Suprapubic skin (tissue), 4 donors: ENCODE data around the gene TSHZ2. TPM values are rescaled to one million over a fixed set of nuclear protein-coding genes. Genes with fewer than 3 reads are reported as not detected.

Experiments
- DNase-seq, 2 donors: peaks; one replicate each; pipeline ENCODE4 v3.0.0-alpha.2; 2019; ENCODE audit warnings: low spot score in 2 of 2
- H3K27ac ChIP-seq: fragments of 200-600 bp; sonication (generic); one replicate; pipeline ENCODE4 v1.5.1; 2019
- H3K27me3 ChIP-seq: fragments of 200-600 bp; sonication (generic); one replicate; pipeline ENCODE4 v1.5.1; 2019
- H3K36me3 ChIP-seq: fragments of 200-600 bp; sonication (generic); one replicate; pipeline ENCODE4 v1.5.1; 2019
- H3K4me1 ChIP-seq: fragments of 200-600 bp; sonication (generic); one replicate; pipeline ENCODE4 v1.5.1; 2019
- H3K4me3 ChIP-seq: fragments of 200-600 bp; sonication (generic); one replicate; pipeline ENCODE4 v1.5.1; 2019; ENCODE audit warnings: mild to moderate bottlenecking
- H3K9me3 ChIP-seq: fragments of 200-600 bp; sonication (generic); one replicate; pipeline ENCODE4 v1.5.1; 2019
- EP300 ChIP-seq: sonication (generic); formaldehyde crosslinking; IDR thresholded peaks from one replicate; pipeline ENCODE4 v1.6.1; 2017; ENCODE audit warnings: antibody characterized with exemption
- POLR2A ChIP-seq, 2 donors: fragments of 450-650 bp; IDR thresholded peaks; one replicate each; pipeline ENCODE4 v1.6.1; 2017; ENCODE audit warnings: antibody characterized with exemption in 2 of 2, mild to moderate bottlenecking in 2 of 2, moderate library complexity in 2 of 2
- POLR2AphosphoS5 ChIP-seq, 3 donors: sonication (generic); formaldehyde crosslinking; IDR thresholded peaks; one replicate each; pipeline ENCODE4 v1.6.1; 2017; ENCODE audit warnings: antibody characterized with exemption in 3 of 3
- WGBS: methylation state at CpG from one replicate; pipeline ENCODE4 v1.1.5; 2018; 5-methylcytosine and 5-hydroxymethylcytosine counted together
- total RNA-seq, 4 donors: library from RNA; depleted of rRNA; stranded (reverse); fragments of >200 nt; gene quantifications; one replicate each; pipeline ENCODE4 v1.1.0, GENCODE V29; 2016
- TF ChIP-seq, protein P1 (sequence below), 2 donors: fragments of 200-600 bp in 1 of 2; fragments of 450-650 bp in 1 of 2; sonication (generic) in 1 of 2; IDR thresholded peaks; one replicate each; pipeline ENCODE4 v1.5.1; 2016 to 2019; ENCODE audit warnings: antibody characterized with exemption in 2 of 2, mild to moderate bottlenecking in 1 of 2, moderate library complexity in 1 of 2

Gene TSHZ2
- total RNA-seq, 4 donors from 2014 or later: 10.2 to 24.7 (median 19.2) TPM

DNA sequence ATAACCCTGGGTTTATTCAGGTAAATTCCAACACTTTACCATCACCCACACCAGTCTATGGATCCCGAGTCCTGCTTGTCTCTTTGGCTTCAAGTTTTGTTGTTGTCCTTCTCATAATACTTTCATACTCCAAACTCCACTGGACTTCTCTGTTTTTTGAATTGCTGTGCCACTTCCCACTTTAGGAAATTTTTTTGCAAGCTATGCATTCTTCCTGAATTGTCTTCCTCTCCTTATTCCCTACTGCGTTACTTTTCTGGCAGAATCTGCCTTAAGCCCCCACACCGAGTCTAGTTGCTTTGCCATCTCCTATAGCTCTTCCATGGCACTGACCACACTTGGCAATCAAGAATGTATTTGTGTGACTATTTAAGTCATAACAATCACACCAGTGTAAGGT, 96.1 kb downstream of the TSHZ2 start:
- no peaks in the 10 kb centered on the region for H3K36me3 ChIP-seq
- H3K4me3 ChIP-seq: no peak overlapping the region
- no peaks in the 10 kb centered on the region for H3K27me3 ChIP-seq
- no peak for TF ChIP-seq POLR2AphosphoS5 (IDR thresholded peaks at IDR 0.05)
- no peak for TF ChIP-seq EP300
- H3K27ac ChIP-seq: no peak overlapping the region
- peaks cover 5% of the 10 kb centered on the region for H3K9me3 ChIP-seq
- no peaks in the 10 kb centered on the region for H3K4me1 ChIP-seq
- 98% methylated on average over 3 of the region's 3 CpGs for WGBS
- DNase-seq: no peak

DNA sequence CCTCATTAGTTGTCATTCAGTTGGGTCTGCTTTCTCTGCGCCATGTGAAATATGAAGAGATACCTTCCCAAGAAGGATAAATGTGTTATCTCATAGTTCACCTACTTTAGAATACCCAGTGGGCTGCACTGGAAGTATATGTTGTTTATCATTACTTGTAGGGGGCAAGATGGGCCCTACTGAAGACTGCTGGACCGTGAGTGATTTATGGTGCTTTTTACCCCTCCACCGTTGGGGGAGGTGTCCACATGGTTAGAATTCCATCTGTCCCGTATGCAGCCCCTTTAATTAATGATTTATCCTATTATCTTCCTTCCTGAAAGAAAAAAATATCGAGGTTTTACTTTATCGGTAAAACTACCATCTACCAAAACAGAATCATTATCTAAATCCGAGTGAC, 97.0 kb downstream of the TSHZ2 start:
- Histone ChIP-seq H3K4me1 (no peaks in the 10 kb centered on the region), H3K27ac (no peak overlapping the region), H3K9me3 (peaks cover 5% of the 10 kb centered on the region), H3K36me3 (no peaks in the 10 kb centered on the region), H3K27me3 (no peaks in the 10 kb centered on the region), H3K4me3 (no peak overlapping the region)
- 82% methylated on average over 7 of the region's 7 CpGs for WGBS
- TF ChIP-seq POLR2AphosphoS5 (IDR thresholded peaks at IDR 0.05) (no peak), POLR2A (IDR thresholded peaks at IDR 0.05) (no peak), EP300 (no peak)
- TF ChIP-seq, protein P1, sequence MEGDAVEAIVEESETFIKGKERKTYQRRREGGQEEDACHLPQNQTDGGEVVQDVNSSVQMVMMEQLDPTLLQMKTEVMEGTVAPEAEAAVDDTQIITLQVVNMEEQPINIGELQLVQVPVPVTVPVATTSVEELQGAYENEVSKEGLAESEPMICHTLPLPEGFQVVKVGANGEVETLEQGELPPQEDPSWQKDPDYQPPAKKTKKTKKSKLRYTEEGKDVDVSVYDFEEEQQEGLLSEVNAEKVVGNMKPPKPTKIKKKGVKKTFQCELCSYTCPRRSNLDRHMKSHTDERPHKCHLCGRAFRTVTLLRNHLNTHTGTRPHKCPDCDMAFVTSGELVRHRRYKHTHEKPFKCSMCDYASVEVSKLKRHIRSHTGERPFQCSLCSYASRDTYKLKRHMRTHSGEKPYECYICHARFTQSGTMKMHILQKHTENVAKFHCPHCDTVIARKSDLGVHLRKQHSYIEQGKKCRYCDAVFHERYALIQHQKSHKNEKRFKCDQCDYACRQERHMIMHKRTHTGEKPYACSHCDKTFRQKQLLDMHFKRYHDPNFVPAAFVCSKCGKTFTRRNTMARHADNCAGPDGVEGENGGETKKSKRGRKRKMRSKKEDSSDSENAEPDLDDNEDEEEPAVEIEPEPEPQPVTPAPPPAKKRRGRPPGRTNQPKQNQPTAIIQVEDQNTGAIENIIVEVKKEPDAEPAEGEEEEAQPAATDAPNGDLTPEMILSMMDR (IDR thresholded peaks at IDR 0.05): no peak
- no peak for DNase-seq

DNA sequence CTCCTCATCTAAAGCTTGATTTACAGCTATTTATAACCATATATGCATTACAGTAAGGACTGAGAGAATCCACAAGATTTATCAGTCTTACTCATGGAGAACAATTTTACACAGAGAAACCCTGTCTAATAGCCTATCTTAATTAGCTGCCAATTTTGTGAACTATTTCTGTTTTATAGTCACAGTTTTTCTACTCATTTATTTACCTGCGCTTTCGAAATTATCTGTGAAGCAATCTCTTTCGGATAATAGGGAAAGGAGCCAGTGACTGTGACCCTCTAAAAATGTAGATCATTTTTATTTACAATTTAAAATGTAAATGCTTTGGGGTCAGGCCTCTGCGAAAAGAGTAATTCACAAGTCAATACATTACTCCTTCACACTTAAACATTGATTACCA, 98.1 kb downstream of the TSHZ2 start:
- Histone ChIP-seq H3K27ac (no peak overlapping the region), H3K27me3 (no peaks in the 10 kb centered on the region), H3K4me1 (no peaks in the 10 kb centered on the region), H3K36me3 (no peaks in the 10 kb centered on the region), H3K4me3 (no peak overlapping the region), H3K9me3 (peaks cover 5% of the 10 kb centered on the region)
- DNase-seq: no peak
- TF ChIP-seq, protein P1 (IDR thresholded peaks at IDR 0.05): no peak
- TF ChIP-seq EP300: no peak
- 70% methylated on average over 4 of the region's 4 CpGs for WGBS

GRCh38 chr20:53070706-53071392, 98.7 kb downstream of the TSHZ2 start:
- 62% methylated on average over 8 of the region's 8 CpGs for WGBS
- no peaks in the 10 kb centered on the region for H3K36me3 ChIP-seq
- no peaks in the 10 kb centered on the region for H3K27me3 ChIP-seq
- DNase-seq: no peak
- no peak overlapping the region for H3K4me3 ChIP-seq
- TF ChIP-seq POLR2AphosphoS5 (IDR thresholded peaks at IDR 0.05): no peak
- TF ChIP-seq POLR2A (IDR thresholded peaks at IDR 0.05): no peak
- TF ChIP-seq, protein P1 (IDR thresholded peaks at IDR 0.05): no peak
- no peak for TF ChIP-seq EP300
- H3K9me3 ChIP-seq: peaks cover 5% of the 10 kb centered on the region
- H3K4me1 ChIP-seq: no peaks in the 10 kb centered on the region
- H3K27ac ChIP-seq: peak overlapping the region; percentile 20

- Histone ChIP-seq H3K4me3 (no peak overlapping the region), H3K27me3 (no peaks in the 10 kb centered on the region), H3K27ac (no peak overlapping the region), H3K4me1 (no peaks in the 10 kb centered on the region), H3K36me3 (no peaks in the 10 kb centered on the region), H3K9me3 (peaks cover 5% of the 10 kb centered on the region)
- no peak for DNase-seq
- 88% methylated on average over 8 of the region's 8 CpGs for WGBS
- TF ChIP-seq POLR2A (IDR thresholded peaks at IDR 0.05) (no peak), POLR2AphosphoS5 (IDR thresholded peaks at IDR 0.05) (no peak), EP300 (no peak)
- TF ChIP-seq, protein P1 (IDR thresholded peaks at IDR 0.05): no peak
Observed at GRCh38 chr20:53071833-53072232, 99.7 kb downstream of the TSHZ2 start.
